ENCODE measurements around the gene CFAP251.

CFAP251 gene

GRCh38 chr12:121949648-121950397, 31.4 kb downstream of the CFAP251 start:
- Histone ChIP-seq H3K9ac (ENCODE audit: low read depth, low read length) (no peak overlapping the region), H3K9me3 (replicated peaks; ENCODE audit: low read length) (no peaks in the 10 kb centered on the region), H3K36me3 (ENCODE audit: insufficient read depth, low read length) (peaks cover 13% of the 10 kb centered on the region), H3K27me3 (ENCODE audit: control insufficient read depth, insufficient read depth, low read length) (no peaks in the 10 kb centered on the region), H3K4me1 (ENCODE audit: control insufficient read depth, insufficient read depth, low read length) (no peaks in the 10 kb centered on the region), H3K4me2 (ENCODE audit: low read length) (no peak overlapping the region), H3K4me3 (ENCODE audit: low read length) (no peak overlapping the region)

DNA sequence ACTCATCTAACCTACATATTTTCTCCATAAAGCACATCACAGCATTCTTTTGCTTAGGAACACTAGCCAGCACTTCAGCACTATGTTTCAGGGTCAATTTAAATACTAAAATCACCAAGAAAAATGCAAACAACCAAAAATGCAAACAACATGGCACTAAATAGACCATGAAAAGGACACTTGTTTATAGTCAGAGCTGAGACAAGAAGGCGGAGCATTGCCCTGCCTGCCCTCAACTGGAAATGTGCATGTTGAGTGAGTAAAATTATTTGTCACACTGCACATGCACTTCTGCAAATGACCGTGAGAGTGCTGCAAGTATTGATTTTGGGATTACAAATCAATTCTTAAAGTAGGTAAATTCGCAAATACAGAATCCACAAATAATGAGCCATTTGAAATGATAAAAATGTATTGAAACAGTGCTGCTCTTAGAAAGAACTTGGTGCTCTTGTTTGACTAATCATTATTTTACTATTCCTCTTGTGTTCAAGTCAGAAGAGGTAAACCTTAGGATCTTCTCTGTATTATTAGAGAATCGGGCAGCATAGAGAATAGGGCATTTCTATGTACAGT, 34.8 kb downstream of the CFAP251 start:
- H3K4me3 ChIP-seq (ENCODE audit: low read length): no peak overlapping the region
- H3K4me1 ChIP-seq (ENCODE audit: control insufficient read depth, insufficient read depth, low read length): no peaks in the 10 kb centered on the region
- no peaks in the 10 kb centered on the region for H3K9me3 ChIP-seq (replicated peaks; ENCODE audit: low read length)
- no peaks in the 10 kb centered on the region for H3K27me3 ChIP-seq (ENCODE audit: control insufficient read depth, insufficient read depth, low read length)
- no peak overlapping the region for H3K4me2 ChIP-seq (ENCODE audit: low read length)
- H3K36me3 ChIP-seq (ENCODE audit: insufficient read depth, low read length): no peaks in the 10 kb centered on the region
- no peak overlapping the region for H3K9ac ChIP-seq (ENCODE audit: low read depth, low read length)

DNA sequence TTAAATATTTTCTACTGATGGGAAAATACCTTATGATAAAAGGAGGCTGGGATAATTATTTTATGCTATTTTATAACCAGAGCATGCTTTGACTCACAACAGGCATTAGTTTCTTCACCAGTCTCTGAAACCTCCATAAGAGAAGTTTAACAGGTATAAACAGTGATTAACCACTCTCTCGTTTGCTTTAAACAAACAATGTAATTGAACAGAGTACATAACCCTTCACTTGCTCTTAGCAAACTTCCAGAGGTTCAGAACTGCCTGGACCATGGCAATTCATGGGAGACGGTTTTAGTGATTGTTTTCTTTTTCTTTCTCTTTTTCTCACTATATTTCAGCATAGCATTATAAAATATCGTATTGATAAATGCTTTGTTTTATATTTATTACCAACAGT, 35.3 kb downstream of the CFAP251 start:
- Histone ChIP-seq H3K4me2 (ENCODE audit: low read length) (no peak overlapping the region), H3K4me1 (ENCODE audit: control insufficient read depth, insufficient read depth, low read length) (no peaks in the 10 kb centered on the region), H3K9me3 (replicated peaks; ENCODE audit: low read length) (no peaks in the 10 kb centered on the region), H3K27me3 (ENCODE audit: control insufficient read depth, insufficient read depth, low read length) (no peaks in the 10 kb centered on the region), H3K4me3 (ENCODE audit: low read length) (no peak overlapping the region), H3K36me3 (ENCODE audit: insufficient read depth, low read length) (peaks cover 4% of the 10 kb centered on the region), H3K9ac (ENCODE audit: low read depth, low read length) (no peak overlapping the region)

DNA sequence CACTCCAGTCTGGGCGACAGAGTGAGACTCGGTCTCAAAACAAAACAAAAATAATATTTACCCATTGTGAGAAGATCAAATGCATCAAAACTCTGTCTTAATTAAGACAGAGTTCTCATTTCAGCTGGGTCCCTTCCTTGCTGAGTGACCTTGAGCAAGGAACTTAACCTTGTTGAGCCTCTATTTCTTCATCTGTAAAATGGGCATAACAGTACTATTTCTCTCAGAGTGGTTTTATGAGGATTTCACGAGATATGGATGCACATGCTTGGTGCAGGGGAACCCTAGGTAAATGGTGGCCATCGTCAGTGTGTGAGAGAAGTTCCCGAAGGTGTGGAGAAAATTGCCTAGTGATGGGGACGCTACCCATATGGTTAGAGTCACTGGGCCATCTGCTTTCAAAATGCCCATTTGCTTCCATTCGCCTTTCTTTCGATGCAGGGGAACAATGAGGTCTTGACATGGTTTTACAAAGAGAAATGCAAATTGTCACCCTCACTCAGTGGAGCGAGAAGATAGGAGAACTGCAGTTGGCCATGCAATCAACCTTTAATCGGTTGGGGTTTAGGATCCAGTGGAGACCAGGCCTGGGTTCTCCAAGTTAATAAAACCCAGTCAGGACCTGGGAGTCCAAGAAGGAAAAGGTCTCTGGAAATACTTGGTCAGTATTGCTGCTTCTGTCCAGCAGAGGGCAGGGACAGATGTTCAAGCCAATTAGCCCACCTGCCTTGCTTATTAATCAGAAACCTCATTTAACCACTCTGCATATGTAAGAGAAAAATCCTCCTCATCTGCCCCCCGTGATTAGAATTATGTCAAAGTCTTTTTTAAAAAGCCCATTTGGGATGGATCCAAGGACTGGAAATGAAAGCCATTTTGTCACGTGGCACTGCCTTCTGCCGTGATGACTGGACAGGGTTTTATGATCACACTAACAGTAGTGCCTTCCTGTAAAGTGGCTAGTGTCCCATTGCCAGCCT, 37.2 kb downstream of the CFAP251 start:
- no peaks in the 10 kb centered on the region for H3K4me1 ChIP-seq (ENCODE audit: control insufficient read depth, insufficient read depth, low read length)
- no peaks in the 10 kb centered on the region for H3K27me3 ChIP-seq (ENCODE audit: control insufficient read depth, insufficient read depth, low read length)
- H3K9ac ChIP-seq (ENCODE audit: low read depth, low read length): no peak overlapping the region
- no peaks in the 10 kb centered on the region for H3K9me3 ChIP-seq (replicated peaks; ENCODE audit: low read length)
- H3K36me3 ChIP-seq (ENCODE audit: insufficient read depth, low read length): peaks cover 4% of the 10 kb centered on the region
- no peak overlapping the region for H3K4me3 ChIP-seq (ENCODE audit: low read length)
- no peak overlapping the region for H3K4me2 ChIP-seq (ENCODE audit: low read length)

- Histone ChIP-seq H3K4me1 (ENCODE audit: control insufficient read depth, insufficient read depth, low read length) (no peaks in the 10 kb centered on the region), H3K9me3 (replicated peaks; ENCODE audit: low read length) (no peaks in the 10 kb centered on the region), H3K36me3 (ENCODE audit: insufficient read depth, low read length) (peaks cover 19% of the 10 kb centered on the region), H3K9ac (ENCODE audit: low read depth, low read length) (no peak overlapping the region), H3K4me3 (ENCODE audit: low read length) (no peak overlapping the region), H3K4me2 (ENCODE audit: low read length) (no peak overlapping the region), H3K27me3 (ENCODE audit: control insufficient read depth, insufficient read depth, low read length) (no peaks in the 10 kb centered on the region)
These were observed 39.6 kb downstream of the CFAP251 start for GRCh38 chr12:121957861-121958515.

GRCh38 chr12:121958541-121959240, 40.3 kb downstream of the CFAP251 start:
- Histone ChIP-seq H3K4me2 (ENCODE audit: low read length) (no peak overlapping the region), H3K9me3 (replicated peaks; ENCODE audit: low read length) (no peaks in the 10 kb centered on the region), H3K9ac (ENCODE audit: low read depth, low read length) (no peak overlapping the region), H3K4me3 (ENCODE audit: low read length) (no peak overlapping the region), H3K4me1 (ENCODE audit: control insufficient read depth, insufficient read depth, low read length) (peaks cover 2% of the 10 kb centered on the region), H3K36me3 (ENCODE audit: insufficient read depth, low read length) (peaks cover 19% of the 10 kb centered on the region), H3K27me3 (ENCODE audit: control insufficient read depth, insufficient read depth, low read length) (no peaks in the 10 kb centered on the region)

DNA sequence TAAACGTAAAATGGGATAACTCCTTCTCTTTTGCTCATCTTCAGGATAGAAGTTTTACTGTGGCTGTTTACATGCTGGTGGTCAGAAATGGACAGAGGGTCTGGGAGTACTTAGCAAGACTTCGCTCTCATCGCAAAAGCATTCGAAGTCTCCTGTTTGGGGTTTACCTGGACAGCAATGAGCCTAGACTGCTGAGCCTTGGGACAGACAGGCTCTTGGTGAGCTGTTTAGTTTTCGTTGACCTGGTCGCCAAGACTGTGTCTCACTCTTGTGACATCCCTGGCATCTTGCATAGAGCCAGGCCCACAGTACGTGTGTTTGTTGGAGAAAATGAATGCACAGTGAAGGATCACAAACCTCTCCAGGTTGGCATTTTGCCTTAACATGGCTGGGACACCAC, 42.1 kb downstream of the CFAP251 start:
- H3K4me1 ChIP-seq (ENCODE audit: control insufficient read depth, insufficient read depth, low read length): peaks cover 17% of the 10 kb centered on the region
- H3K4me2 ChIP-seq (ENCODE audit: low read length): no peak overlapping the region
- no peaks in the 10 kb centered on the region for H3K9me3 ChIP-seq (replicated peaks; ENCODE audit: low read length)
- H3K36me3 ChIP-seq (ENCODE audit: insufficient read depth, low read length): peaks cover 19% of the 10 kb centered on the region
- H3K9ac ChIP-seq (ENCODE audit: low read depth, low read length): no peak overlapping the region
- no peaks in the 10 kb centered on the region for H3K27me3 ChIP-seq (ENCODE audit: control insufficient read depth, insufficient read depth, low read length)
- H3K4me3 ChIP-seq (ENCODE audit: low read length): no peak overlapping the region

- Histone ChIP-seq H3K4me2 (ENCODE audit: low read length) (no peak overlapping the region), H3K36me3 (ENCODE audit: insufficient read depth, low read length) (peaks cover 19% of the 10 kb centered on the region), H3K9ac (ENCODE audit: low read depth, low read length) (no peak overlapping the region), H3K4me1 (ENCODE audit: control insufficient read depth, insufficient read depth, low read length) (peaks cover 21% of the 10 kb centered on the region), H3K9me3 (replicated peaks; ENCODE audit: low read length) (no peaks in the 10 kb centered on the region), H3K4me3 (ENCODE audit: low read length) (no peak overlapping the region), H3K27me3 (ENCODE audit: control insufficient read depth, insufficient read depth, low read length) (no peaks in the 10 kb centered on the region)
These were observed 42.9 kb downstream of the CFAP251 start for GRCh38 chr12:121961195-121961879.

GRCh38 chr12:121963341-121964018, 45.1 kb downstream of the CFAP251 start:
- Histone ChIP-seq H3K36me3 (ENCODE audit: insufficient read depth, low read length) (peaks cover 26% of the 10 kb centered on the region), H3K9ac (ENCODE audit: low read depth, low read length) (no peak overlapping the region)

More at GRCh38 chr12:121963341-121964018, 45.1 kb downstream of the CFAP251 start:
- H3K9me3 ChIP-seq (replicated peaks; ENCODE audit: low read length): no peaks in the 10 kb centered on the region
- peaks cover 21% of the 10 kb centered on the region for H3K4me1 ChIP-seq (ENCODE audit: control insufficient read depth, insufficient read depth, low read length)
- no peak overlapping the region for H3K4me2 ChIP-seq (ENCODE audit: low read length)
- H3K4me3 ChIP-seq (ENCODE audit: low read length): no peak overlapping the region
- H3K27me3 ChIP-seq (ENCODE audit: control insufficient read depth, insufficient read depth, low read length): no peaks in the 10 kb centered on the region
